ENCODE results near the gene NUP85.

DNA sequence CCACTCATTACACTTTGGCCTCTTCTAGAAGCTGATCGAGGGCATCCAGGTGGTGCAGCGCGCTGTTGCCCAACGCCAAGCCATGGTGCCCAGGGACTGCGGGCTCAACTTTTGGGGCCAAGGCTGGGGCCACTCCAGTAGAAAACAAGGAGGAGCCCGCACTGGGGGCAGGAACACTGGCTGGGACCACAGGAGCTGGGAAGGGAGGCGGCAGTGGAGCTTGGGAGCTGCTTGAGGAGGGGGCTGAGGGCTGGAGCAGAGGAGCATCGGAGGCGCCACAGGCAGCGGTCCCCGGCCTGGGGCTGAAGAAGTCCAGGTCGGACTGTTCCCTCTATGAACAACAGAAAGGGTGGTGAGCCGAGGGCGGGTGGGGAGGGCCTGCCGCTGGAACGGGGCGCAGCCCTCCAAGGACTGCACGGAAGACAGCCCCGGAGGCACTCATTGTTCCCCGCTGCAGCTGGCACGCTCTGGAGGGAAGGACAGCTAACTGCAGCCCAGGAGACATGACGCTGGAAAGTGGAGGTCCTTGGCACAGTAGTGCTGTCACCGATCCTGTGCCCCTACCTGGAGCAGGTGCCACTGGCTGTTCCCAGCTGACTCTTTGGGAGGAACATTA is 34.4 kb downstream of the NUP85 start:
- no peak for TF ChIP-seq ESRRG (CRISPR knock-in tag; IDR thresholded peaks at IDR 0.05)
- TF ChIP-seq, protein P1, sequence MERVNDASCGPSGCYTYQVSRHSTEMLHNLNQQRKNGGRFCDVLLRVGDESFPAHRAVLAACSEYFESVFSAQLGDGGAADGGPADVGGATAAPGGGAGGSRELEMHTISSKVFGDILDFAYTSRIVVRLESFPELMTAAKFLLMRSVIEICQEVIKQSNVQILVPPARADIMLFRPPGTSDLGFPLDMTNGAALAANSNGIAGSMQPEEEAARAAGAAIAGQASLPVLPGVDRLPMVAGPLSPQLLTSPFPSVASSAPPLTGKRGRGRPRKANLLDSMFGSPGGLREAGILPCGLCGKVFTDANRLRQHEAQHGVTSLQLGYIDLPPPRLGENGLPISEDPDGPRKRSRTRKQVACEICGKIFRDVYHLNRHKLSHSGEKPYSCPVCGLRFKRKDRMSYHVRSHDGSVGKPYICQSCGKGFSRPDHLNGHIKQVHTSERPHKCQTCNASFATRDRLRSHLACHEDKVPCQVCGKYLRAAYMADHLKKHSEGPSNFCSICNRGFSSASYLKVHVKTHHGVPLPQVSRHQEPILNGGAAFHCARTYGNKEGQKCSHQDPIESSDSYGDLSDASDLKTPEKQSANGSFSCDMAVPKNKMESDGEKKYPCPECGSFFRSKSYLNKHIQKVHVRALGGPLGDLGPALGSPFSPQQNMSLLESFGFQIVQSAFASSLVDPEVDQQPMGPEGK (CRISPR knock-in tag; IDR thresholded peaks at IDR 0.05; ENCODE audit: borderline replicate concordance), result no peak
